ENCODE measurements around the gene KIF12.

The KIF12 gene

DNA sequence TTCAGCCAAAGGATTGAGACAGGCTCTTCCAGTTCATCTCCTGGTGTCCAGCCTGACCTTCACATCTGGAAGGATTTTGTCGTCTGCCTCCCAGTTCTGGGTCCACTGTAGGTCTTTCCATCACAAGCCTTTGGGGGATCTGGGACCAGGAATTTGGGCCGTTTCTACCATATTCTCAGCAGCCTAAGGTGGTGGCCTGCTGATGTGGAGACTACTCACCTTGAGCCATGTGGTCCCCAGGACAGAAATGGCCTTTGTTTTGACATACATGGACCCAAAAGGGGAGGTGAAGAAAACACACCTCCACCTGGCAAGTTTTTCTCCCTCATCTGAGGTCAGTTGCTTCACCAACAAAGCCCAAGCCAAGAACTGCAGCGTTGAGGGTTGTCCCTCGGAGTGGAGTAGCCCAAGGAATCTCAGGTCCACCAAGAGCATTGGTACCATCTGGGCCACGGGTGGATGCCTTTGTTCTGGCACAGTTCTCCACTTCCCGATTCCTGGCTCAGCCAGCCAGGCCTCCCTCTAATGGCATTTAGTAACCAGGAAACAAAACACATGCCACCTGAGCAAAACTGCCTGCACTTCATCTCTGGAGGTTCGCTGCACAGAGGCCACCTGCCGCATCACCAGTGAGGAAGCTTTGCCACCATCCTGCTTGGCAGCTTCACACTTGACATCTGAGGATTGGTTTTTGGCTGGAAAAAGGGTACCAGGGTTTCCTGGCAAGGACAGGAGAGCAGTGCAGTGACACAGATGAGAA, 45.7 kb downstream of the KIF12 start:
- Histone ChIP-seq H3K27me3 (ENCODE audit: control insufficient read depth, insufficient read depth, low read length, poor library complexity, severe bottlenecking) (no peaks in the 10 kb centered on the region), H3K36me3 (ENCODE audit: control insufficient read depth, insufficient read depth, low read length) (peaks cover 31% of the 10 kb centered on the region), H3K9me3 (ENCODE audit: control insufficient read depth, low read length) (no peaks in the 10 kb centered on the region), H3K27ac (ENCODE audit: insufficient read depth, low read depth, low read length, poor library complexity, severe bottlenecking) (no peak overlapping the region), H3K4me1 (ENCODE audit: control insufficient read depth, insufficient read depth, low read length) (peaks cover 11% of the 10 kb centered on the region), H3K4me3 (ENCODE audit: insufficient read depth, low read depth, low read length) (no peak overlapping the region)
- WGBS, 2 experiments: 93 to 94% methylated on average over 8 of the region's 8 CpGs

DNA sequence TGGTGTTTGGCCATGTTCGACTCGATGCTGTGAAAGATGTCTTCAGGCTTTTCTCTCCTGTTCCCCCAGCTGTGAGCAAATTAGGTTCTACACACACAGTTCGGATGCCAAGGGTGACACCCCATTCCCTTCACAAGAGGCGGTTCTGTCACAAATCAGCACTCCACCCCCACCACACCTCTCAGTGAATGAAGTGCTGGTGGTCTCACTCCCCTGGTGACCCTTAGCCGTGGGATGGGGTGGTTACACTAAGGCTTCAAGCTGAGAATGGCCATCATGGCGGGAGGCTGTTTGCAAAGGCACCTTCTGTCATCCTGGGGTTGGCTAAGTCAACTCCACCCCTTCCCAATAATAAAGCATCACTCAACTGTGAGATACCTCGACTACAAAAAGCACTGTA, 47.4 kb downstream of the KIF12 start:
- H3K9me3 ChIP-seq (ENCODE audit: control insufficient read depth, low read length): no peaks in the 10 kb centered on the region
- no peak overlapping the region for H3K4me3 ChIP-seq (ENCODE audit: insufficient read depth, low read depth, low read length)
- 76 to 81% methylated on average over 7 of the region's 7 CpGs for WGBS, 2 experiments
- H3K4me1 ChIP-seq (ENCODE audit: control insufficient read depth, insufficient read depth, low read length): no peaks in the 10 kb centered on the region
- no peak overlapping the region for H3K27ac ChIP-seq (ENCODE audit: insufficient read depth, low read depth, low read length, poor library complexity, severe bottlenecking)
- peaks cover 41% of the 10 kb centered on the region for H3K36me3 ChIP-seq (ENCODE audit: control insufficient read depth, insufficient read depth, low read length)
- H3K27me3 ChIP-seq (ENCODE audit: control insufficient read depth, insufficient read depth, low read length, poor library complexity, severe bottlenecking): no peaks in the 10 kb centered on the region

GRCh38 chr9:114051281-114051680, 47.8 kb downstream of the KIF12 start:
- WGBS, 2 experiments: 95 to 96% methylated on average over 15 of the region's 15 CpGs
- H3K9me3 ChIP-seq (ENCODE audit: control insufficient read depth, low read length): no peaks in the 10 kb centered on the region
- no peak overlapping the region for H3K27ac ChIP-seq (ENCODE audit: insufficient read depth, low read depth, low read length, poor library complexity, severe bottlenecking)
- H3K36me3 ChIP-seq (ENCODE audit: control insufficient read depth, insufficient read depth, low read length): peaks cover 41% of the 10 kb centered on the region
- H3K4me3 ChIP-seq (ENCODE audit: insufficient read depth, low read depth, low read length): no peak overlapping the region
- H3K4me1 ChIP-seq (ENCODE audit: control insufficient read depth, insufficient read depth, low read length): no peaks in the 10 kb centered on the region
- H3K27me3 ChIP-seq (ENCODE audit: control insufficient read depth, insufficient read depth, low read length, poor library complexity, severe bottlenecking): no peaks in the 10 kb centered on the region

- 92 to 95% methylated on average over 5 to 6 of the region's 6 CpGs for WGBS, 2 experiments
- H3K9me3 ChIP-seq (ENCODE audit: control insufficient read depth, low read length): no peaks in the 10 kb centered on the region
- H3K36me3 ChIP-seq (ENCODE audit: control insufficient read depth, insufficient read depth, low read length): peaks cover 41% of the 10 kb centered on the region
- no peak overlapping the region for H3K4me3 ChIP-seq (ENCODE audit: insufficient read depth, low read depth, low read length)
- no peak overlapping the region for H3K27ac ChIP-seq (ENCODE audit: insufficient read depth, low read depth, low read length, poor library complexity, severe bottlenecking)
- no peaks in the 10 kb centered on the region for H3K27me3 ChIP-seq (ENCODE audit: control insufficient read depth, insufficient read depth, low read length, poor library complexity, severe bottlenecking)
- no peaks in the 10 kb centered on the region for H3K4me1 ChIP-seq (ENCODE audit: control insufficient read depth, insufficient read depth, low read length)
Measured at GRCh38 chr9:114050646-114051045, 48.4 kb downstream of the KIF12 start.

- Histone ChIP-seq H3K4me3 (ENCODE audit: insufficient read depth, low read depth, low read length) (no peak overlapping the region), H3K27me3 (ENCODE audit: control insufficient read depth, insufficient read depth, low read length, poor library complexity, severe bottlenecking) (no peaks in the 10 kb centered on the region), H3K27ac (ENCODE audit: insufficient read depth, low read depth, low read length, poor library complexity, severe bottlenecking) (no peak overlapping the region), H3K36me3 (ENCODE audit: control insufficient read depth, insufficient read depth, low read length) (peaks cover 41% of the 10 kb centered on the region), H3K9me3 (ENCODE audit: control insufficient read depth, low read length) (no peaks in the 10 kb centered on the region), H3K4me1 (ENCODE audit: control insufficient read depth, insufficient read depth, low read length) (no peaks in the 10 kb centered on the region)
- 88 to 91% methylated on average over 11 of the region's 11 CpGs for WGBS, 2 experiments
Measured at GRCh38 chr9:114050226-114050568, 48.9 kb downstream of the KIF12 start.

- WGBS, 2 experiments: 97% methylated on average over 39 to 40 of the region's 40 CpGs
- Histone ChIP-seq H3K4me3 (ENCODE audit: insufficient read depth, low read depth, low read length) (no peak overlapping the region), H3K36me3 (ENCODE audit: control insufficient read depth, insufficient read depth, low read length) (peaks cover 41% of the 10 kb centered on the region), H3K9me3 (ENCODE audit: control insufficient read depth, low read length) (no peaks in the 10 kb centered on the region), H3K27ac (ENCODE audit: insufficient read depth, low read depth, low read length, poor library complexity, severe bottlenecking) (no peak overlapping the region), H3K27me3 (ENCODE audit: control insufficient read depth, insufficient read depth, low read length, poor library complexity, severe bottlenecking) (no peaks in the 10 kb centered on the region), H3K4me1 (ENCODE audit: control insufficient read depth, insufficient read depth, low read length) (no peaks in the 10 kb centered on the region)
Measured at GRCh38 chr9:114049441-114050225, 49.5 kb downstream of the KIF12 start.

GRCh38 chr9:114048533-114049415, 50.3 kb downstream of the KIF12 start:
- Histone ChIP-seq H3K9me3 (ENCODE audit: control insufficient read depth, low read length) (no peaks in the 10 kb centered on the region), H3K4me3 (ENCODE audit: insufficient read depth, low read depth, low read length) (no peak overlapping the region), H3K27ac (ENCODE audit: insufficient read depth, low read depth, low read length, poor library complexity, severe bottlenecking) (no peak overlapping the region), H3K4me1 (ENCODE audit: control insufficient read depth, insufficient read depth, low read length) (no peaks in the 10 kb centered on the region), H3K36me3 (ENCODE audit: control insufficient read depth, insufficient read depth, low read length) (peaks cover 41% of the 10 kb centered on the region), H3K27me3 (ENCODE audit: control insufficient read depth, insufficient read depth, low read length, poor library complexity, severe bottlenecking) (no peaks in the 10 kb centered on the region)
- WGBS, 2 experiments: 95 to 97% methylated on average over 44 of the region's 44 CpGs

- Histone ChIP-seq H3K27ac (ENCODE audit: insufficient read depth, low read depth, low read length, poor library complexity, severe bottlenecking) (no peak overlapping the region), H3K4me3 (ENCODE audit: insufficient read depth, low read depth, low read length) (no peak overlapping the region), H3K4me1 (ENCODE audit: control insufficient read depth, insufficient read depth, low read length) (no peaks in the 10 kb centered on the region), H3K27me3 (ENCODE audit: control insufficient read depth, insufficient read depth, low read length, poor library complexity, severe bottlenecking) (no peaks in the 10 kb centered on the region), H3K36me3 (ENCODE audit: control insufficient read depth, insufficient read depth, low read length) (peaks cover 41% of the 10 kb centered on the region), H3K9me3 (ENCODE audit: control insufficient read depth, low read length) (no peaks in the 10 kb centered on the region)
- WGBS, 2 experiments: 71 to 85% methylated on average over 3 of the region's 3 CpGs
Measured at GRCh38 chr9:114047717-114048116, 51.4 kb downstream of the KIF12 start.

GRCh38 chr9:114046875-114047274, 52.2 kb downstream of the KIF12 start:
- Histone ChIP-seq H3K36me3 (ENCODE audit: control insufficient read depth, insufficient read depth, low read length) (peaks cover 41% of the 10 kb centered on the region), H3K27ac (ENCODE audit: insufficient read depth, low read depth, low read length, poor library complexity, severe bottlenecking) (no peak overlapping the region), H3K4me1 (ENCODE audit: control insufficient read depth, insufficient read depth, low read length) (no peaks in the 10 kb centered on the region), H3K4me3 (ENCODE audit: insufficient read depth, low read depth, low read length) (no peak overlapping the region), H3K27me3 (ENCODE audit: control insufficient read depth, insufficient read depth, low read length, poor library complexity, severe bottlenecking) (no peaks in the 10 kb centered on the region), H3K9me3 (ENCODE audit: control insufficient read depth, low read length) (no peaks in the 10 kb centered on the region)
- 87 to 100% methylated on average over 1 of the region's 1 CpG for WGBS, 2 experiments
